ENCODE data around the gene TXN. TPM values are rescaled to one million over a fixed set of nuclear protein-coding genes. Genes with fewer than 3 reads are reported as not detected.

Gene TXN
- total RNA-seq, 4 donors from 2014 or later = 85.5 to 274 (median 123) TPM

GRCh38 chr9:110270211-110270995 is 14.1 kb upstream of the TXN start:
- no peak for TF ChIP-seq CTCF (IDR thresholded peaks at IDR 0.05; ENCODE audit: low read depth)

GRCh38 chr9:110266795-110267194 is 10.5 kb upstream of the TXN start:
- no peak for TF ChIP-seq CTCF (IDR thresholded peaks at IDR 0.05; ENCODE audit: low read depth)

GRCh38 chr9:110261632-110262031 is 5.3 kb upstream of the TXN start:
- TF ChIP-seq CTCF (IDR thresholded peaks at IDR 0.05; ENCODE audit: low read depth) = no peak

GRCh38 chr9:110260911-110261310 is 4.6 kb upstream of the TXN start:
- TF ChIP-seq CTCF (IDR thresholded peaks at IDR 0.05; ENCODE audit: low read depth) = no peak

- no peak for TF ChIP-seq CTCF (IDR thresholded peaks at IDR 0.05; ENCODE audit: low read depth)
These were observed 3.3 kb upstream of the TXN start for GRCh38 chr9:110259566-110259965.

- no peak for TF ChIP-seq CTCF (IDR thresholded peaks at IDR 0.05; ENCODE audit: low read depth)
These were observed 2.4 kb upstream of the TXN start for GRCh38 chr9:110258690-110259091.

- TF ChIP-seq CTCF (IDR thresholded peaks at IDR 0.05; ENCODE audit: low read depth) = no peak
These were observed 1.6 kb upstream of the TXN start for GRCh38 chr9:110257956-110258355.
